HEK293T (cell line): Measurements from ENCODE around the gene SEZ6L.

Source experiments
- ARNT ChIP-seq: fragments of 450-650 bp; IDR thresholded peaks from 2 replicates; pipeline ENCODE4 v1.6.1; 2017; ENCODE audit warnings: mild to moderate bottlenecking
- BHLHE40 ChIP-seq: fragments of 450-650 bp; IDR thresholded peaks from 2 replicates; pipeline ENCODE4 v1.6.1; 2016; ENCODE audit warnings: mild to moderate bottlenecking, moderate library complexity, borderline replicate concordance
- ELF4 ChIP-seq: fragments of 450-650 bp; IDR thresholded peaks from 2 replicates; pipeline ENCODE4 v1.6.1; 2017; ENCODE audit warnings: antibody characterized with exemption
- FOXA1 ChIP-seq: fragments of 450-650 bp; IDR thresholded peaks from 2 replicates; pipeline ENCODE4 v1.6.1; 2016; ENCODE audit warnings: mild to moderate bottlenecking
- FOXK2 ChIP-seq: fragments of 450-650 bp; IDR thresholded peaks from 2 replicates; pipeline ENCODE4 v1.6.1; 2016; ENCODE audit warnings: mild to moderate bottlenecking
- FOXM1 ChIP-seq: fragments of 450-650 bp; IDR thresholded peaks from 2 replicates; pipeline ENCODE4 v1.6.1; 2017; ENCODE audit warnings: mild to moderate bottlenecking, borderline replicate concordance
- HDGF ChIP-seq: fragments of 450-650 bp; IDR thresholded peaks from 2 replicates; pipeline ENCODE4 v1.6.1; 2017; ENCODE audit warnings: antibody characterized with exemption, borderline replicate concordance
- LEF1 ChIP-seq: fragments of 450-650 bp; IDR thresholded peaks from 2 replicates; pipeline ENCODE4 v1.6.1; 2017; ENCODE audit warnings: mild to moderate bottlenecking, borderline replicate concordance
- PKNOX1 ChIP-seq: fragments of 450-650 bp; IDR thresholded peaks from 2 replicates; pipeline ENCODE4 v1.6.1; 2016
- SP1 ChIP-seq: fragments of 450-650 bp; IDR thresholded peaks from 2 replicates; pipeline ENCODE4 v1.6.1; 2017
- SUZ12 ChIP-seq: fragments of 450-650 bp; IDR thresholded peaks from 2 replicates; pipeline ENCODE4 v1.6.1; 2016; ENCODE audit warnings: mild to moderate bottlenecking
- TARDBP ChIP-seq: fragments of 450-650 bp; IDR thresholded peaks from 2 replicates; pipeline ENCODE4 v1.6.1; 2016
- ZNF384 ChIP-seq: fragments of 450-650 bp; IDR thresholded peaks from 2 replicates; pipeline ENCODE4 v1.6.1; 2016

- no peak for TF ChIP-seq SUZ12
- TF ChIP-seq PKNOX1 = no peak
- no peak for TF ChIP-seq FOXM1
- TF ChIP-seq TARDBP = no peak
- TF ChIP-seq LEF1 = no peak
- no peak for TF ChIP-seq SP1
- TF ChIP-seq ELF4 = no peak
- no peak for TF ChIP-seq BHLHE40
- no peak for TF ChIP-seq FOXA1
- TF ChIP-seq ZNF384 = no peak
- no peak for TF ChIP-seq ARNT
- no peak for TF ChIP-seq FOXK2
- no peak for TF ChIP-seq HDGF
Measured at GRCh38 chr22:26391091-26391490, 221.8 kb downstream of the SEZ6L start.
